A375 (cell line): Measurements from ENCODE around the gene AGO1. TPM values are rescaled to one million over a fixed set of nuclear protein-coding genes. Genes with fewer than 3 reads are reported as not detected.

Experiments used
- total RNA-seq: library from RNA; depleted of rRNA; stranded (reverse); fragments of >200 nt; shearing (Covaris generic); gene quantifications from 2 replicates; pipeline ENCODE4 v1.2.3, GENCODE V29; 2014; rRNA removed

Gene AGO1
- total RNA-seq, result 33.5 and 37.9 TPM in 2 replicates

DNA sequence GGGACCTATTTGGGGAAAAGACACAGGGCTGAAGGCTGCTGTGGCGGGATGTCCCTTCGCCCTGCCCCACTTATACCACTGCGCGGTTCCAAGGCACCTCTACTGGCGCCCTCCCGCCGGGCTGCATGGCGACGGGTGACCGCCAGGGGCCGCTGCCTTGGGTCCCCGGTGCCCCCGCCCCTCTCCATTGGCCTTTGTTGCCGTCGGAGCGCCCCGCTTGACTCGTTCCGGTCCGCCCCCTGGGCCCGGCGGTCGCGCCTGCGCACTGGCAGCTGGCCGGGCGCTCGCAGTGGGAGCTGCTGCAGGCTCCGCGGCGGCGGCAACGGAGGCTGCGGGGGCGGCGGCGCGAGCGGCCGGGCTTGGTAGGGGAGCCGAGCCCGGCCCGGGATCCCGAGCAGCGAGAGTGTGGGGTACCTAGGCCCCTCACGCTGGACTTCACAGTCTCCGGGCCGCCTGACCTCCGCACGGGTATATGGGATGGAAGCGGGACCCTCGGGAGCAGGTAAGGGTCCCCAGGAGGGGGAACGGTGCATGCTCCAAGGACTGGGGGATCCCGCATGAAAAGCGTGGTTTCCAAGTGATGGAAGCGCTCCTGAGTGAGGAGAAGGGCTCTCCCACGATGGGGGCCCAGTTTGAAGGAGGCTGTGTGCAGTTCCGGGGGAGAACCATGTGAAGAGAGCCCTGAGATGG is at the start of gene AGO1:
Gene AGO1, plus strand, starts transcription at position 265 of the 690 bp plus-strand sequence. Its CDS starts 213 bp downstream, at position 478.

DNA sequence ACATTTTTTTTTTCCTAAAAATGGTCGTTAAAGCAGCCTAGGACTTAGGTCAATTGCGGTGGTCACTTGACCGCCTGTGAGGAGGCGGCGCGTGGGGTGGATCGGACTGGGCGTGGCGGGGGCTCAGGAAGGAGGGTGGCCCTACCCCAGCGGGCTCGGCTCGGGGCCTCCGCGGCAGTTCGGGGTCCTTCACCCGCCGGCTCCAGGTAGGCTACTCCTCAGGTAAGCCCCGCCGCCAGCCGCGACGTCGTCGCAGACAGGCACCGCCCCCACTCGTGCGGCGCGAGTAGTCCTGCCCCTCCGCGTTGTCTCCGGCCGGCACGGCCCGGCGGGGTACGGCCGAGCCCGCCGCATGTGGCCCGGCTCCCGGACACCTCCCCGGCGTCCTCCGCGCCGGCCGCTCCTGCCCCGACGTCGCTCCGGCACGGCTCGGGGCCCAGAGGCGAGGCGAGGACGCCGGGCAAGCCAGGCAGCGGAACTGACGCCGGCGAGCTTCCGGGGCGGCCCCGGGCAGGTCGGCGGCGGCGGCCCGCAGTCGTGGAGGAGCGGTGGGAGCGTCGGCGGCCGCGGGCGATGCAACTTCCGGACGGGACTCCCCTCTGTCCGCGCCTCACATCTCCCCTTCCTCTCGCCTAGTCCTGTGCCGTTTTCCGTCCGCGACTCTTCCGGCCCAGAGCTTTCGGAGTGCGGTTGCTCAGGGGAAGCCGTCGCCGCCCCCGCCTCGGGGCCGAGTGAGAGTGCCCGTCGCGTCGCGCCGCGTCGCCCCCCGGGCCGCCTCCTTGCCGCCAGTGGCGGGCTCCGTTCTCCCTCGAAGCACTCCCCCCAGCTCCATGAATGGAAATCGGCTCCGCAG is 47.8 kb downstream of the AGO1 start, which contains the start of gene AGO3:
Gene AGO3, plus strand, starts transcription at position 513 of the 853 bp plus-strand sequence. Its CDS starts 322 bp downstream, at position 835.

Other genes starting within 250 kb of the AGO1 start
- 29.7 and 35.3 TPM in 2 replicates for gene PSMB2, start 241.7 kb upstream of the AGO1 start, total RNA-seq
- gene C1orf216, start 164.3 kb upstream of the AGO1 start, total RNA-seq, result 18.0 and 18.1 TPM in 2 replicates
- gene CLSPN, start 113.2 kb upstream of the AGO1 start, total RNA-seq, result 24.1 and 26.5 TPM in 2 replicates
- 3.4 and 4.5 TPM in 2 replicates for gene AGO4, start 75.2 kb upstream of the AGO1 start, total RNA-seq
- gene AGO3, start 47.9 kb downstream of the AGO1 start, total RNA-seq, result 27.8 and 28.9 TPM in 2 replicates
- gene TEKT2, start 200.9 kb downstream of the AGO1 start, total RNA-seq, result 0.45 TPM in 1 of 2 replicates, not detected in the other
- gene ADPRS, start 205.7 kb downstream of the AGO1 start, total RNA-seq, result 53.1 and 61.6 TPM in 2 replicates
- gene COL8A2, start 242.0 kb downstream of the AGO1 start, total RNA-seq, result 1.1 and 1.3 TPM in 2 replicates